Measurements from ENCODE around the gene SAE1.
"Not testable (repeated sequence)": the region's sequence is repeated elsewhere in the genome, so short reads cannot be mapped to it uniquely, and the experiment has no call there.

The SAE1 gene

GRCh38 chr19:47240996-47241918 is 110.6 kb downstream of the SAE1 start:
- DNase-seq (ENCODE audit: low spot score): peak; percentile 50

GRCh38 chr19:47241919-47242577 is 111.4 kb downstream of the SAE1 start:
- DNase-seq (ENCODE audit: low spot score): no peak

- DNase-seq (ENCODE audit: low spot score): no peak
These were observed 112.7 kb downstream of the SAE1 start for GRCh38 chr19:47243364-47243775.

GRCh38 chr19:47243776-47244547 is 113.3 kb downstream of the SAE1 start:
- DNase-seq (ENCODE audit: low spot score): peak; percentile 97

GRCh38 chr19:47247308-47247990 is 116.8 kb downstream of the SAE1 start:
- DNase-seq (ENCODE audit: low spot score): peak; percentile 63

- DNase-seq (ENCODE audit: low spot score): not testable (repeated sequence)
These were observed 122.4 kb downstream of the SAE1 start for GRCh38 chr19:47253016-47253415.

- no peak for DNase-seq (ENCODE audit: low spot score)
These were observed 122.8 kb downstream of the SAE1 start for GRCh38 chr19:47253467-47253881.

GRCh38 chr19:47253970-47254369 is 123.3 kb downstream of the SAE1 start:
- DNase-seq (ENCODE audit: low spot score): no peak

- DNase-seq (ENCODE audit: low spot score): peak; percentile 90
These were observed 125.5 kb downstream of the SAE1 start, which contains the start of gene CCDC9 for GRCh38 chr19:47255879-47256692. CCDC9 (plus strand) TSS chr19:47256525; CDS start chr19:47258401, 1,876 bp downstream.

- peak; percentile 98 for DNase-seq (ENCODE audit: low spot score)
These were observed 126.2 kb downstream of the SAE1 start for GRCh38 chr19:47256693-47257410.

- no peak for DNase-seq (ENCODE audit: low spot score)
These were observed 127.0 kb downstream of the SAE1 start for GRCh38 chr19:47257411-47258169.

- DNase-seq (ENCODE audit: low spot score): no peak
These were observed 127.8 kb downstream of the SAE1 start for GRCh38 chr19:47258434-47258833.

- no peak for DNase-seq (ENCODE audit: low spot score)
These were observed 128.4 kb downstream of the SAE1 start for GRCh38 chr19:47258895-47259555.

Data from kidney capillary endothelial cell (primary cell).